PC-9 (cell line): ENCODE data around the gene ME3. TPM values are rescaled to one million over a fixed set of nuclear protein-coding genes. Genes with fewer than 3 reads are reported as not detected.

ENCODE experiments used
- BruUV-seq: library from RNA; stranded (reverse); fragments of 400-500 nt; replicated peaks from 2 replicates; lab custom pipeline; 2021; lab: Mats Ljungman, UMichigan
- CTCF ChIA-PET: fragments of 300-600 bp; sonication (Branson Sonifier 250); formaldehyde crosslinking; loops from one replicate; lab custom pipeline; 2022; ENCODE audit warnings: antibody characterized with exemption; lab: Charles Lee
- POLR2A ChIA-PET: fragments of 300-600 bp; sonication (Branson Sonifier 250); formaldehyde crosslinking; loops from one replicate; lab custom pipeline; 2022; ENCODE audit warnings: antibody characterized with exemption; ENCODE audit not compliant: unreplicated experiment; lab: Charles Lee
- DNase-seq, 2 experiments: peaks; one replicate each; pipeline versions ENCODE4 v3.0.0 to v3.0.0-alpha.2; 2015 to 2022; ENCODE audit warnings: mixed read lengths in 1 of 2
- H2AFZ ChIP-seq: fragments of 200-600 bp; sonication (generic); 2 replicates; pipeline ENCODE4 v1.8.1; 2017; ENCODE audit warnings: antibody characterized with exemption
- H3F3A ChIP-seq: fragments of 200-600 bp; sonication (generic); 2 replicates; pipeline ENCODE4 v1.8.1; 2017; ENCODE audit warnings: antibody characterized with exemption, mild to moderate bottlenecking, low read depth; ENCODE audit not compliant: insufficient read depth
- H3K27ac ChIP-seq: fragments of 200-600 bp; sonication (generic); 2 replicates; pipeline ENCODE4 v1.6.1; 2016; ENCODE audit warnings: mixed run types
- H3K27me3 ChIP-seq: fragments of 200-600 bp; sonication (generic); 2 replicates; pipeline ENCODE4 v1.6.1; 2016; ENCODE audit warnings: low read depth, mixed run types; ENCODE audit not compliant: insufficient read depth
- H3K36me3 ChIP-seq: fragments of 200-600 bp; sonication (generic); 2 replicates; pipeline ENCODE4 v1.6.1; 2016; ENCODE audit warnings: low read depth, mixed run types
- H3K4me1 ChIP-seq: fragments of 200-600 bp; sonication (generic); replicated peaks from 2 replicates; pipeline ENCODE4 v1.6.1; 2016; ENCODE audit warnings: mixed run types; ENCODE audit not compliant: insufficient read depth
- H3K4me2 ChIP-seq: fragments of 200-600 bp; sonication (generic); 2 replicates; pipeline ENCODE4 v1.6.1; 2017; ENCODE audit warnings: mixed run types
- H3K4me3 ChIP-seq: fragments of 200-600 bp; sonication (generic); 2 replicates; pipeline ENCODE4 v1.6.1; 2016; ENCODE audit warnings: mixed run types
- H3K79me2 ChIP-seq: fragments of 200-600 bp; sonication (generic); 2 replicates; pipeline ENCODE4 v1.6.1; 2017; ENCODE audit warnings: low read depth, mixed run types
- H3K9me2 ChIP-seq: fragments of 200-600 bp; sonication (generic); 2 replicates; pipeline ENCODE4 v1.8.1; 2017; ENCODE audit warnings: mild to moderate bottlenecking; ENCODE audit not compliant: insufficient read depth
- H3K9me3 ChIP-seq: fragments of 200-600 bp; sonication (generic); 2 replicates; pipeline ENCODE4 v1.8.1; 2016; ENCODE audit warnings: low read depth; ENCODE audit not compliant: insufficient read depth
- H4K20me1 ChIP-seq: fragments of 200-600 bp; sonication (generic); 2 replicates; pipeline ENCODE4 v1.8.1; 2017; ENCODE audit not compliant: insufficient read depth
- EZH2 ChIP-seq: fragments of 200-600 bp; sonication (generic); IDR thresholded peaks from 2 replicates; pipeline ENCODE4 v1.8.0; 2017; ENCODE audit warnings: antibody characterized with exemption, low read depth
- intact Hi-C: fragments of 100-400 bp; cut with micrococcal nuclease; formaldehyde crosslinking; loops from one replicate; pipeline ENCODE4 v1.10.0; 2022; ENCODE audit not compliant: unreplicated experiment
- total RNA-seq: library from RNA; stranded (reverse); gene quantifications from 2 replicates; pipeline ENCODE4 v1.2.3, GENCODE V29; 2021
- TF ChIP-seq, protein P1 (sequence below): fragments of 200-600 bp; sonication (generic); conservative IDR thresholded peaks from 2 replicates; pipeline ENCODE4 v1.6.1; 2017; ENCODE audit warnings: mixed run types, antibody characterized with exemption, mild to moderate bottlenecking, moderate library complexity

Gene ME3
- total RNA-seq, 1 experiment from 2014 or later, result 34.0 TPM

DNA sequence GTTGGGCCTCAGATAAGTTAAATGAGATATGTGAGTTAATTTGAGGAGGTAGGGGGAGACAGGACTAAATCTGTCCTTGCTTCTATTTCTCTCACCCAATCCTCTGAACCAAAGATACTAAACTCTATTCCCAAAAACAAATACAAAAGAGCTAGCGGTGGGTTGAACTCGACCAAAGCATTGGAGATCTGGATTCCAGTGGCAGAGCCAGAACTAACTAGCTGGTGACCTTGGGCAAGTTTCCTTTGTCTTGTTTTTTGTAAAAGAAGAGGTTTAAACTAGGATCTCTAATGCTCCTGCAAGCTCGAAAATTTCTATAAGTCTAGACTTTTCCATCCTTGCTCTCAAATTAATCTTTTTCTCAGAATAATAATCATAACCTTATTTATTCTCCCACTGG, 1.5 kb downstream of the ME3 start:
- H2AFZ ChIP-seq, result peak overlapping the region; percentile 93
- H3K4me2 ChIP-seq, result peak overlapping the region; percentile 90
- H3K36me3 ChIP-seq, result no peaks in the 10 kb centered on the region
- H3K27ac ChIP-seq, result peak overlapping the region; percentile 87
- peak overlapping the region; percentile 82 for H3K4me3 ChIP-seq
- H3K79me2 ChIP-seq, result peaks cover 49% of the 10 kb centered on the region
- H3K9me2 ChIP-seq, result no peaks in the 10 kb centered on the region
- H3K9me3 ChIP-seq, result no peaks in the 10 kb centered on the region
- no peak for TF ChIP-seq EZH2
- ChIA-PET CTCF (interaction anchor here (0.6 kb wide), 1 partner anchor 129 kb away, joined by 4 read pairs; no protein-coding TSS in a partner anchor), POLR2A (interaction anchor here (0.6 to 0.7 kb wide), 3 partner anchors 40 to 317 kb away, joined by 3 to 5 read pairs (median 4); no protein-coding TSS in a partner anchor)
- no peaks in the 10 kb centered on the region for H4K20me1 ChIP-seq
- H3F3A ChIP-seq, result peaks cover 29% of the 10 kb centered on the region; the same call in 1 of the 2 replicates
- H3K27me3 ChIP-seq, result no peaks in the 10 kb centered on the region
- peaks cover 52% of the 10 kb centered on the region for H3K4me1 ChIP-seq
- BruUV-seq, result no TSS peak
- intact Hi-C loops, result loop anchor here (1.0 to 5.0 kb wide), 5 partner anchors 48 to 215 kb away; no protein-coding TSS in a partner anchor
- DNase-seq, result no peak

DNA sequence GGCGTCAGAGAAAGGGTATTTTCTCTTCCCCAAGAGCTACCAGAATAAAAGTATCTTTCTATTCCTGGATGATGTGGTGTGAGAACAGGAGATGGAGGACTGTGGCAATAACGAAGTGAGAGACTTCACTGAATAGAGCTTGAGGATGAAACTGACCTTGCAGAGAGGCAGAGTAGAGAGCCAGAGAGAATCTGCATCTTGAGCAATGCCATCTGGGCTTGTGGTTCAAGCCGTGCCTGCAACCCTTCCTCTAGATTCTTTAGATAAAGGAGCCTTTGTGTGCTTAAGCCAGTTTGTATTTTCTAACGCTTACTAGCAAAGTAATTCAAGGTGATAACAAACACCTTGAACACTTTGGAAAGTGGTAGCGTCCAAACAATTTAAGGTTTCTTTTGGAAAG, 2.2 kb downstream of the ME3 start:
- Histone ChIP-seq H3K4me1 (peaks cover 49% of the 10 kb centered on the region), H3F3A (peaks cover 29% of the 10 kb centered on the region; the same call in 1 of the 2 replicates), H3K36me3 (no peaks in the 10 kb centered on the region), H3K4me2 (peak overlapping the region; percentile 90), H2AFZ (no peak overlapping the region), H3K27me3 (no peaks in the 10 kb centered on the region), H3K9me2 (no peaks in the 10 kb centered on the region), H3K27ac (peak overlapping the region; percentile 87), H4K20me1 (no peaks in the 10 kb centered on the region), H3K9me3 (no peaks in the 10 kb centered on the region), H3K4me3 (peak overlapping the region; percentile 82), H3K79me2 (peaks cover 49% of the 10 kb centered on the region)
- TSS peak; percentile 19 for BruUV-seq
- DNase-seq, result peak; percentile 24 to 82
- CTCF ChIA-PET, result no interaction called here
- TF ChIP-seq, protein P1, sequence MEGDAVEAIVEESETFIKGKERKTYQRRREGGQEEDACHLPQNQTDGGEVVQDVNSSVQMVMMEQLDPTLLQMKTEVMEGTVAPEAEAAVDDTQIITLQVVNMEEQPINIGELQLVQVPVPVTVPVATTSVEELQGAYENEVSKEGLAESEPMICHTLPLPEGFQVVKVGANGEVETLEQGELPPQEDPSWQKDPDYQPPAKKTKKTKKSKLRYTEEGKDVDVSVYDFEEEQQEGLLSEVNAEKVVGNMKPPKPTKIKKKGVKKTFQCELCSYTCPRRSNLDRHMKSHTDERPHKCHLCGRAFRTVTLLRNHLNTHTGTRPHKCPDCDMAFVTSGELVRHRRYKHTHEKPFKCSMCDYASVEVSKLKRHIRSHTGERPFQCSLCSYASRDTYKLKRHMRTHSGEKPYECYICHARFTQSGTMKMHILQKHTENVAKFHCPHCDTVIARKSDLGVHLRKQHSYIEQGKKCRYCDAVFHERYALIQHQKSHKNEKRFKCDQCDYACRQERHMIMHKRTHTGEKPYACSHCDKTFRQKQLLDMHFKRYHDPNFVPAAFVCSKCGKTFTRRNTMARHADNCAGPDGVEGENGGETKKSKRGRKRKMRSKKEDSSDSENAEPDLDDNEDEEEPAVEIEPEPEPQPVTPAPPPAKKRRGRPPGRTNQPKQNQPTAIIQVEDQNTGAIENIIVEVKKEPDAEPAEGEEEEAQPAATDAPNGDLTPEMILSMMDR, result no peak
- no peak for TF ChIP-seq EZH2
- POLR2A ChIA-PET, result interaction anchor here (0.7 kb wide), 1 partner anchor 66 kb away, joined by 3 read pairs; no protein-coding TSS in a partner anchor
- intact Hi-C loops, result loop anchor here (1.0 to 5.0 kb wide), 3 partner anchors 73 to 146 kb away; no protein-coding TSS in a partner anchor

DNA sequence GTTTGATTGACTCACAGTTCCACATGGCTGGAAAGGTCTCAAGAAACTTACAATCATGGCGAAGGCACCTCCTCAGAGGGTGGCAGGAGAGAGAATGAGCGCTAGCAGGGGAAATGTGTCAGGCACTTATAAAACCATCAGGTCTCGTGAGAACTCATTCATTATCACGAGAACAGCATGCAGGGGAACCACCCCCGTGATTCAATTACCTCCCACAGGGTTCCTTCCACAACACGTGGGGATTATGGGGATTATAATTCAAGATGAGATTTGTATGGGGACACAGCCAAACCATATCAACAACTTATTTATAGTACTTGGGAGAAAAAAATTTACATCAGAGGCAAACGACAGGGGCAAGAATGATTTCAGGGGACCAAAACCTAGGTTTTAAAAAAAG, 3.0 kb downstream of the ME3 start:
- H3K79me2 ChIP-seq, result peaks cover 49% of the 10 kb centered on the region
- no peak overlapping the region for H2AFZ ChIP-seq
- H3K27me3 ChIP-seq, result no peaks in the 10 kb centered on the region
- H3K4me2 ChIP-seq, result peak overlapping the region; percentile 90
- ChIA-PET CTCF (no interaction called here), POLR2A (interaction anchor here (0.7 kb wide), 1 partner anchor 67 kb away, joined by 3 read pairs; no protein-coding TSS in a partner anchor)
- no peak for TF ChIP-seq EZH2
- TF ChIP-seq, protein P1, result no peak
- 0 out of 2 replicates have a peak, but pooled peaks cover under 1% of the 10 kb centered on the region for H3K36me3 ChIP-seq
- H3K4me3 ChIP-seq, result no peak overlapping the region
- no peaks in the 10 kb centered on the region for H4K20me1 ChIP-seq
- H3K9me3 ChIP-seq, result no peaks in the 10 kb centered on the region
- H3K27ac ChIP-seq, result no peak overlapping the region
- peaks cover 24% of the 10 kb centered on the region; the same call in 1 of the 2 replicates for H3F3A ChIP-seq
- no peak for DNase-seq
- peaks cover 41% of the 10 kb centered on the region for H3K4me1 ChIP-seq
- H3K9me2 ChIP-seq, result no peaks in the 10 kb centered on the region
- BruUV-seq, result no TSS peak
- intact Hi-C loops, result no loop called here
